HepG2 (cell line): ENCODE results near the gene CLMP. TPM values are rescaled to one million over a fixed set of nuclear protein-coding genes. Genes with fewer than 3 reads are reported as not detected.

Source experiments
- ATAC-seq: fragments of 200-7000 bp; cut with Tn5 transposase; 3 replicates; pipeline ENCODE4 v1.9.1; 2020; ENCODE audit warnings: mild to moderate bottlenecking, moderate library complexity
- BruUV-seq: library from RNA; stranded (reverse); fragments of 400-500 nt; replicated peaks from 2 replicates; lab custom pipeline; 2021; lab: Mats Ljungman, UMichigan
- CTCF ChIA-PET: fragments of 300-600 bp; formaldehyde crosslinking; extraction: SDS; loops from one replicate; lab custom pipeline; 2021; ENCODE audit warnings: low total read pairs, inconsistent platforms, low intra/inter-chr PET ratio; lab: Yijun Ruan, JAX
- POLR2A ChIA-PET: fragments of 350-600 bp; sonication (Branson Sonifier 250); formaldehyde crosslinking; loops from one replicate; lab custom pipeline; 2020; ENCODE audit warnings: antibody characterized with exemption, inconsistent platforms; lab: Yijun Ruan, JAX
- DNase-seq: peaks from one replicate; pipeline ENCODE4 v3.0.0-alpha.2; 2015; ENCODE audit warnings: low spot score
- FAIRE-seq: peaks from 3 replicates; lab custom pipeline; 2011; peaks lifted over from hg19 to GRCh38; lab: Jason Lieb, UNC
- H2AFZ ChIP-seq: one replicate; pipeline ENCODE4 v1.6.1; 2011; ENCODE audit warnings: low read length, inconsistent platforms
- H3K27ac ChIP-seq: fragments of 300-600 bp; 3 replicates; pipeline ENCODE4 v1.8.0; 2011; ENCODE audit warnings: mixed run types, mild to moderate bottlenecking, mixed read lengths, low read length, inconsistent platforms; ENCODE audit not compliant: insufficient read depth; ENCODE audit errors: extremely low read length
- H3K27me3 ChIP-seq, 2 experiments: fragments of 200-600 bp in 1 of 2; 2 replicates in 1 of 2; 3 replicates in 1 of 2; pipeline versions ENCODE4 v1.6.0 to v1.8.0; 2011; ENCODE audit warnings: low read length in 2 of 2, mild to moderate bottlenecking in 2 of 2, moderate library complexity in 2 of 2, inconsistent platforms in 1 of 2; ENCODE audit not compliant: insufficient read depth in 2 of 2, control insufficient read depth in 1 of 2
- H3K36me3 ChIP-seq, 2 experiments: fragments of 200-600 bp in 1 of 2; replicated peaks in 1 of 2; 2 replicates in 1 of 2; 3 replicates in 1 of 2; pipeline versions ENCODE4 v1.5.1 to v1.8.0; 2011; ENCODE audit warnings: low read length in 2 of 2, inconsistent platforms in 1 of 2; ENCODE audit not compliant: insufficient read depth in 2 of 2, control insufficient read depth in 1 of 2
- H3K4me1 ChIP-seq: 2 replicates; pipeline ENCODE4 v1.5.1; 2012; ENCODE audit warnings: low read length, inconsistent platforms; ENCODE audit not compliant: insufficient read depth
- H3K4me2 ChIP-seq: 2 replicates; pipeline ENCODE4 v1.6.0; 2011; ENCODE audit warnings: low read depth, low read length, inconsistent platforms
- H3K4me3 ChIP-seq, 3 experiments: fragments of 200-600 bp in 1 of 3; sonication (generic), shearing (Covaris generic) in 1 of 3; replicated peaks in 1 of 3; 2 replicates each; pipeline ENCODE4 v1.5.1; 2011 to 2016; ENCODE audit warnings: low read length in 3 of 3, inconsistent platforms in 2 of 3, low read depth in 2 of 3, mild to moderate bottlenecking in 2 of 3, control low read depth in 1 of 3, mixed read lengths in 1 of 3; ENCODE audit not compliant: insufficient read depth in 1 of 3
- H3K79me2 ChIP-seq: one replicate; pipeline ENCODE4 v1.6.1; 2011; ENCODE audit warnings: low read length, inconsistent platforms; ENCODE audit not compliant: insufficient read depth
- H3K9ac ChIP-seq: 2 replicates; pipeline ENCODE4 v1.6.0; 2011; ENCODE audit warnings: mild to moderate bottlenecking, low read depth, low read length, inconsistent platforms; ENCODE audit not compliant: insufficient read depth
- H3K9me3 ChIP-seq: 2 replicates; pipeline ENCODE4 v1.5.1; 2012; ENCODE audit warnings: mild to moderate bottlenecking, low read length
- H4K20me1 ChIP-seq: 2 replicates; pipeline ENCODE4 v1.6.0; 2011; ENCODE audit warnings: inconsistent platforms, mild to moderate bottlenecking, low read length, moderate library complexity; ENCODE audit not compliant: insufficient read depth
- ARID2 ChIP-seq: sonication (generic); formaldehyde crosslinking; IDR thresholded peaks from 2 replicates; pipeline ENCODE4 v1.8.1; 2022; ENCODE audit warnings: mild to moderate bottlenecking, missing genetic modification reagents, borderline replicate concordance
- EEA1 ChIP-seq: sonication (generic); formaldehyde crosslinking; IDR thresholded peaks from 2 replicates; pipeline ENCODE4 v1.5.1; 2020; ENCODE audit warnings: mild to moderate bottlenecking, missing genetic modification reagents, borderline replicate concordance
- FOXP1 ChIP-seq, 2 experiments: fragments of 450-650 bp in 1 of 2; IDR thresholded peaks; 2 replicates each; pipeline ENCODE4 v1.6.1; 2017 to 2018; ENCODE audit warnings: antibody characterized with exemption in 1 of 2
- HDAC2 ChIP-seq: sonication (generic); formaldehyde crosslinking; IDR thresholded peaks from 2 replicates; pipeline ENCODE4 v1.4.0; 2020; ENCODE audit warnings: missing genetic modification reagents
- IKZF5 ChIP-seq: IDR thresholded peaks from 2 replicates; pipeline ENCODE4 v1.6.1; 2018; ENCODE audit warnings: missing genetic modification reagents, mild to moderate bottlenecking, missing compliant biosample characterization
- KDM5B ChIP-seq: sonication (generic); formaldehyde crosslinking; IDR thresholded peaks from 2 replicates; pipeline ENCODE4 v1.4.0; 2020; ENCODE audit warnings: missing genetic modification reagents, mild to moderate bottlenecking, borderline replicate concordance
- KMT2B ChIP-seq: IDR thresholded peaks from 2 replicates; pipeline ENCODE4 v1.6.1; 2016; ENCODE audit warnings: missing genetic modification reagents, missing compliant biosample characterization
- MATR3 ChIP-seq: sonication (generic); formaldehyde crosslinking; IDR thresholded peaks from 2 replicates; pipeline ENCODE4 v1.4.0; 2020; ENCODE audit warnings: missing genetic modification reagents
- POLR2AphosphoS5 ChIP-seq: IDR thresholded peaks from 2 replicates; pipeline ENCODE4 v1.6.1; 2012; ENCODE audit warnings: low read depth, low read length
- TBL1XR1 ChIP-seq: fragments of 150-350 bp; IDR thresholded peaks from 2 replicates; pipeline ENCODE4 v1.6.1; 2014; ENCODE audit warnings: borderline replicate concordance, low read length; ENCODE audit not compliant: partially characterized antibody
- ZKSCAN5 ChIP-seq: sonication (generic); formaldehyde crosslinking; IDR thresholded peaks from 2 replicates; pipeline ENCODE4 v1.5.1; 2020; ENCODE audit warnings: mild to moderate bottlenecking, missing genetic modification reagents
- ZNF362 ChIP-seq: sonication (generic); formaldehyde crosslinking; IDR thresholded peaks from 2 replicates; pipeline ENCODE4 v1.4.0; 2020; ENCODE audit warnings: missing genetic modification reagents, mild to moderate bottlenecking, borderline replicate concordance
- ZNF720 ChIP-seq: sonication (generic); formaldehyde crosslinking; IDR thresholded peaks from 2 replicates; pipeline ENCODE4 v1.4.0; 2020; ENCODE audit warnings: missing genetic modification reagents
- ZUFSP ChIP-seq: sonication (generic); formaldehyde crosslinking; IDR thresholded peaks from 2 replicates; pipeline ENCODE4 v1.9.0; 2021; ENCODE audit warnings: missing genetic modification reagents, mild to moderate bottlenecking, borderline replicate concordance
- WGBS: methylation state at CpG from one replicate; pipeline ENCODE4 v1.1.6; 2017; ENCODE audit warnings: low lambda C conversion rate; 5-methylcytosine and 5-hydroxymethylcytosine counted together
- in situ Hi-C: cut with HindIII; loops from 2 replicates; pipeline ENCODE4 v1.10.0; 2017; ENCODE audit warnings: low pct_unique_long_range_greater_than_20kb; ENCODE audit not compliant: extremely low pct_ligation_motif_present
- intact Hi-C: fragments of 100-400 bp; cut with micrococcal nuclease; formaldehyde crosslinking; loops from one replicate; pipeline ENCODE4 v1.10.0; 2022; ENCODE audit not compliant: unreplicated experiment
- polyA plus RNA-seq, 8 experiments: library from polyadenylated mRNA; depleted of rRNA in 3 of 8; stranded (reverse) in 7 of 8; unstranded in 1 of 8; fragments of >200 nt; fragmentation: Illumina TruSeq in 4 of 8; extraction: Trizol in 4 of 8; gene quantifications; 2 replicates each; pipeline versions ENCODE4 v1.2.1 to v1.2.3, GENCODE V29; 2011 to 2016; ENCODE audit warnings: low read depth in 4 of 8, missing spikeins in 1 of 8, mixed read lengths in 1 of 8; ENCODE audit not compliant: insufficient read depth in 1 of 8
- total RNA-seq, 5 experiments: library from RNA; depleted of rRNA; stranded (reverse); fragments of >200 nt; fragmentation: Illumina TruSeq; extraction: Trizol; gene quantifications; 2 replicates each; pipeline ENCODE4 v1.2.3, GENCODE V29; 2016; ENCODE audit warnings: low read depth in 1 of 5

Gene CLMP
- total and polyA plus RNA-seq, 2 of the 13 experiments (the other 11 are each of a cell fraction or from before 2014, with no cell fraction given): not detected

- intact Hi-C loops: no loop called here
- no peak overlapping the region for H3K9ac ChIP-seq
- H3K27me3 ChIP-seq: peaks cover 3 to 23% of the 10 kb centered on the region in 2 experiments; a peak in 3 of 5 replicates
- POLR2A ChIA-PET: no interaction called here
- no peak for FAIRE-seq
- H2AFZ ChIP-seq: no peak overlapping the region
- no peak overlapping the region for H3K27ac ChIP-seq
- peaks cover 8% of the 10 kb centered on the region; the same call in 1 of the 2 replicates for H3K4me1 ChIP-seq
- no TSS peak for BruUV-seq
- no peaks in the 10 kb centered on the region for H3K9me3 ChIP-seq
- no peak for ATAC-seq
- WGBS: 17% methylated on average over 9 of the region's 10 CpGs
- TF ChIP-seq TBL1XR1 (no peak), POLR2AphosphoS5 (no peak), KMT2B (no peak), ZUFSP (no peak), FOXP1 (IDR thresholded peaks at IDR 0.05) (no peak), FOXP1 (CRISPR knock-in tag; IDR thresholded peaks at IDR 0.05) (no peak), ZKSCAN5 (CRISPR knock-in tag) (no peak), MATR3 (no peak), EEA1 (CRISPR knock-in tag) (no peak), ZNF720 (CRISPR knock-in tag) (no peak), ARID2 (CRISPR knock-in tag) (no peak), KDM5B (CRISPR knock-in tag) (no peak), ZNF362 (CRISPR knock-in tag) (no peak), HDAC2 (CRISPR knock-in tag) (no peak), IKZF5 (CRISPR knock-in tag) (no peak)
- TF ChIP-seq, all 625 proteins: peak for 0
- no peaks in the 10 kb centered on the region for H4K20me1 ChIP-seq
- no peaks in the 10 kb centered on the region for H3K36me3 ChIP-seq
- H3K79me2 ChIP-seq: no peaks in the 10 kb centered on the region
- no peak overlapping the region for H3K4me3 ChIP-seq
- in situ Hi-C loops: no loop called here
- CTCF ChIA-PET: no interaction called here
- no peak for DNase-seq
- H3K4me2 ChIP-seq: no peak overlapping the region
Measured at GRCh38 chr11:123181767-123182500, 13.1 kb downstream of the CLMP start.
